Pericardium fibroblast (primary cell): ENCODE results near the gene SMIM33. TPM values are rescaled to one million over a fixed set of nuclear protein-coding genes. Genes with fewer than 3 reads are reported as not detected.

Source experiments
- total RNA-seq: library from RNA; depleted of rRNA; stranded (reverse); fragments of >200 nt; gene quantifications from 2 replicates; pipeline ENCODE4 v1.2.3, GENCODE V29; 2015

Gene SMIM33
- total RNA-seq: not detected in 2 replicates

GRCh38 chr5:139470821-139471300 lies at the start of gene SMIM33:
SMIM33 (plus strand) TSS chr5:139471004; CDS start chr5:139471122, 118 bp downstream.

GRCh38 chr5:139439013-139439903 lies 31.5 kb upstream of the SMIM33 start, which contains the start of gene DNAJC18:
DNAJC18 (minus strand) TSS chr5:139439525; CDS start chr5:139439445, 80 bp downstream.

DNA sequence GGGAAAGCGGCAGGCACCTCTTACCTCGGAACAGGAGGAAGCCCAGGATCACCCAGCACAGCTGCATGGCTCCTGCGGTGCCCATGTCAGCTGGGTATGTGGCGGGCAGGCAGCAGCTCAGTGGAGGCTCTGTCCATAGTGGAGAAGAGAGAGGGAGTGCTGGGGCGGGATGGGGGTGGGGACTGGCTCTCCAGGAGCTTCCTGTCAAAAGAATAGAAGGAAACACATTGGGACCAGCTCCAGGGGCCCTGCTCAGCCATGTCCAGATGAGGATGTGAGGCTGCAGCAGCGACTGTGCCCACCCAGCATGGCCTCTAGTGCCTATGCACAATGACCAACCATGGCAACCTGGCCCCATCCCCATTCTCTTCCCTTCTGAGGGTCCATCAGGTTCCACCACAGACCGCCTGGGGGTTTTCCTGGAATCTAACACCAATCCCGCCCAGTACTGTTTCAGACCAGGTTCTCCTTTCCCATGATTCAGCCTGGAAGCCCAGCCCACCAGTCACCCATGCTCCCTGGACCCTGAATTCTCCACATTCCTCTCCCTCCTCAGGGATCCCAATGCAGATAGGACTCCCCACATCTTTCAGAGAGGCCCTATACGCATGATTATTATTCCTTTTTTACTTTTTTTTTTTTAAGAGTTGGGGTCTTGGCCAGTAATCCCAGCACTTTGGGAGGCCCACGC lies 8.1 kb upstream of the SMIM33 start, which contains the start of gene ECSCR:
Gene ECSCR (minus strand): TSS at position 158 of the 691 bp plus-strand sequence. CDS start 73 bp downstream, at position 85.

GRCh38 chr5:139482050-139482889 lies 11.5 kb downstream of the SMIM33 start, which contains the start of gene STING1:
STING1 (minus strand) TSS chr5:139482758; CDS start chr5:139481704, 1,054 bp downstream.

Other genes starting within 250 kb of the SMIM33 start
- gene MATR3, start 177.3 kb upstream of the SMIM33 start, total RNA-seq: 110 and 141 TPM in 2 replicates
- gene PAIP2, start 129.2 kb upstream of the SMIM33 start, total RNA-seq: 58.7 and 69.2 TPM in 2 replicates
- gene SLC23A1, start 87.7 kb upstream of the SMIM33 start, total RNA-seq: not detected in 2 replicates
- gene MZB1, start 81.1 kb upstream of the SMIM33 start, total RNA-seq: not detected in 2 replicates
- 1.5 and 2.2 TPM in 2 replicates for gene PROB1, start 75.9 kb upstream of the SMIM33 start, total RNA-seq
- 4.1 and 9.4 TPM in 2 replicates for gene SPATA24, start 66.9 kb upstream of the SMIM33 start, total RNA-seq
- gene DNAJC18, start 31.5 kb upstream of the SMIM33 start, total RNA-seq: 6.3 and 14.5 TPM in 2 replicates
- gene ECSCR, start 8.3 kb upstream of the SMIM33 start, total RNA-seq: 1.0 and 1.5 TPM in 2 replicates
- 74.2 and 127 TPM in 2 replicates for gene STING1, start 11.8 kb downstream of the SMIM33 start, total RNA-seq
- gene UBE2D2, start 90.3 kb downstream of the SMIM33 start, total RNA-seq: 69.5 and 80.3 TPM in 2 replicates
- gene CXXC5, start 177.3 kb downstream of the SMIM33 start, total RNA-seq: 64.5 and 65.8 TPM in 2 replicates